ENCODE results near the gene SDHD.
"Not testable (repeated sequence)": the region's sequence is repeated elsewhere in the genome, so short reads cannot be mapped to it uniquely, and the experiment has no call there.

The SDHD gene

GRCh38 chr11:112085822-112086421, 751 bp upstream of the SDHD start:
- peak overlapping the region; percentile 94 for H3K4me3 ChIP-seq (ENCODE audit: low read depth, low read length)
- TF ChIP-seq CTCF (IDR thresholded peaks at IDR 0.05; ENCODE audit: borderline replicate concordance, insufficient read depth, low read depth, low read length) = no peak

- TF ChIP-seq CTCF (IDR thresholded peaks at IDR 0.05; ENCODE audit: borderline replicate concordance, insufficient read depth, low read depth, low read length) = no peak
- H3K4me3 ChIP-seq (ENCODE audit: low read depth, low read length) = peak overlapping the region; percentile 94
These were observed 539 bp downstream of the SDHD start for GRCh38 chr11:112087212-112087611.

- H3K4me3 ChIP-seq (ENCODE audit: low read depth, low read length) = not testable (repeated sequence)
These were observed 8.6 kb downstream of the SDHD start for GRCh38 chr11:112095302-112095701.

- no peak for TF ChIP-seq CTCF (IDR thresholded peaks at IDR 0.05; ENCODE audit: borderline replicate concordance, insufficient read depth, low read depth, low read length)
- H3K4me3 ChIP-seq (ENCODE audit: low read depth, low read length) = no peak overlapping the region
These were observed 9.5 kb downstream of the SDHD start for GRCh38 chr11:112096194-112096593.

GRCh38 chr11:112097734-112098528, 11.3 kb downstream of the SDHD start:
- H3K4me3 ChIP-seq (ENCODE audit: low read depth, low read length) = no peak overlapping the region
- TF ChIP-seq CTCF (IDR thresholded peaks at IDR 0.05; ENCODE audit: borderline replicate concordance, insufficient read depth, low read depth, low read length) = no peak

- TF ChIP-seq CTCF (IDR thresholded peaks at IDR 0.05; ENCODE audit: borderline replicate concordance, insufficient read depth, low read depth, low read length) = no peak
- no peak overlapping the region for H3K4me3 ChIP-seq (ENCODE audit: low read depth, low read length)
These were observed 13.8 kb downstream of the SDHD start for GRCh38 chr11:112100462-112100861.

- no peak overlapping the region for H3K4me3 ChIP-seq (ENCODE audit: low read depth, low read length)
- TF ChIP-seq CTCF (IDR thresholded peaks at IDR 0.05; ENCODE audit: borderline replicate concordance, insufficient read depth, low read depth, low read length) = no peak
These were observed 16.8 kb downstream of the SDHD start for GRCh38 chr11:112103446-112103845.

Measured in GM12875 (cell line).